HEK293T (cell line): Measurements from ENCODE around the gene BID.

Experiments
- CTCF ChIA-PET: fragments of 350-600 bp; formaldehyde crosslinking; extraction: SDS; loops from one replicate; lab custom pipeline; 2021; ENCODE audit warnings: antibody characterized with exemption, inconsistent platforms; lab: Yijun Ruan, JAX
- POLR2A ChIA-PET: fragments of 350-600 bp; formaldehyde crosslinking; extraction: SDS; loops from one replicate; lab custom pipeline; 2020; ENCODE audit warnings: antibody characterized with exemption, inconsistent platforms; lab: Yijun Ruan, JAX
- DNase-seq: peaks from one replicate; pipeline ENCODE4 v3.0.0; 2012; ENCODE audit warnings: mixed read lengths; ENCODE audit errors: extremely low spot score
- ARNT ChIP-seq: fragments of 450-650 bp; IDR thresholded peaks from 2 replicates; pipeline ENCODE4 v1.6.1; 2017; ENCODE audit warnings: mild to moderate bottlenecking
- BHLHE40 ChIP-seq: fragments of 450-650 bp; IDR thresholded peaks from 2 replicates; pipeline ENCODE4 v1.6.1; 2016; ENCODE audit warnings: mild to moderate bottlenecking, moderate library complexity, borderline replicate concordance
- CTBP1 ChIP-seq: fragments of 450-650 bp; IDR thresholded peaks from 2 replicates; pipeline ENCODE4 v1.6.1; 2016; ENCODE audit warnings: borderline replicate concordance
- ELF4 ChIP-seq: fragments of 450-650 bp; IDR thresholded peaks from 2 replicates; pipeline ENCODE4 v1.6.1; 2017; ENCODE audit warnings: antibody characterized with exemption
- FOXA1 ChIP-seq: fragments of 450-650 bp; IDR thresholded peaks from 2 replicates; pipeline ENCODE4 v1.6.1; 2016; ENCODE audit warnings: mild to moderate bottlenecking
- FOXK2 ChIP-seq: fragments of 450-650 bp; IDR thresholded peaks from 2 replicates; pipeline ENCODE4 v1.6.1; 2016; ENCODE audit warnings: mild to moderate bottlenecking
- FOXM1 ChIP-seq: fragments of 450-650 bp; IDR thresholded peaks from 2 replicates; pipeline ENCODE4 v1.6.1; 2017; ENCODE audit warnings: mild to moderate bottlenecking, borderline replicate concordance
- HDGF ChIP-seq: fragments of 450-650 bp; IDR thresholded peaks from 2 replicates; pipeline ENCODE4 v1.6.1; 2017; ENCODE audit warnings: antibody characterized with exemption, borderline replicate concordance
- L3MBTL2 ChIP-seq: fragments of 450-650 bp; conservative IDR thresholded peaks from 2 replicates; pipeline ENCODE4 v1.6.1; 2016; ENCODE audit warnings: mild to moderate bottlenecking
- LEF1 ChIP-seq: fragments of 450-650 bp; IDR thresholded peaks from 2 replicates; pipeline ENCODE4 v1.6.1; 2017; ENCODE audit warnings: mild to moderate bottlenecking, borderline replicate concordance
- NFRKB ChIP-seq: fragments of 450-650 bp; IDR thresholded peaks from 2 replicates; pipeline ENCODE4 v1.6.1; 2016; ENCODE audit warnings: mild to moderate bottlenecking, moderate library complexity
- PKNOX1 ChIP-seq: fragments of 450-650 bp; IDR thresholded peaks from 2 replicates; pipeline ENCODE4 v1.6.1; 2016
- SP1 ChIP-seq: fragments of 450-650 bp; IDR thresholded peaks from 2 replicates; pipeline ENCODE4 v1.6.1; 2017
- SUZ12 ChIP-seq: fragments of 450-650 bp; IDR thresholded peaks from 2 replicates; pipeline ENCODE4 v1.6.1; 2016; ENCODE audit warnings: mild to moderate bottlenecking
- TARDBP ChIP-seq: fragments of 450-650 bp; IDR thresholded peaks from 2 replicates; pipeline ENCODE4 v1.6.1; 2016
- ZNF384 ChIP-seq: fragments of 450-650 bp; IDR thresholded peaks from 2 replicates; pipeline ENCODE4 v1.6.1; 2016

The BID gene

GRCh38 chr22:17781319-17782031 lies 7.2 kb upstream of the BID start:
- TF ChIP-seq LEF1 (no peak), SUZ12 (no peak), BHLHE40 (no peak), SP1 (no peak), ARNT (no peak), FOXK2 (no peak), FOXA1 (no peak), PKNOX1 (no peak), ZNF384 (no peak), L3MBTL2 (no peak), CTBP1 (no peak), HDGF (no peak)
- CTCF ChIA-PET, result interaction anchor here (0.5 to 1.0 kb wide), 3 partner anchors 14 to 404 kb away, joined by 3 read pairs; no protein-coding TSS in a partner anchor
- DNase-seq, result no peak
- POLR2A ChIA-PET, result no interaction called here

GRCh38 chr22:17780741-17781318 lies 6.6 kb upstream of the BID start:
- DNase-seq, result no peak
- TF ChIP-seq ZNF384, result no peak
- TF ChIP-seq BHLHE40, result no peak
- no peak for TF ChIP-seq CTBP1
- no peak for TF ChIP-seq PKNOX1
- no peak for TF ChIP-seq SP1
- no peak for TF ChIP-seq ELF4
- TF ChIP-seq HDGF, result no peak
- no peak for TF ChIP-seq NFRKB
- TF ChIP-seq ARNT, result no peak
- no peak for TF ChIP-seq LEF1
- no peak for TF ChIP-seq TARDBP
- no peak for TF ChIP-seq FOXM1
- TF ChIP-seq SUZ12, result no peak
- TF ChIP-seq L3MBTL2, result no peak
- TF ChIP-seq FOXK2, result no peak
- TF ChIP-seq FOXA1, result no peak
- ChIA-PET CTCF (interaction anchor here (0.7 to 1.2 kb wide), 2 partner anchors 13 to 38 kb away, joined by 3 to 4 read pairs; no protein-coding TSS in a partner anchor), POLR2A (no interaction called here)

- TF ChIP-seq FOXA1, result no peak
- no peak for TF ChIP-seq PKNOX1
- no peak for TF ChIP-seq ELF4
- TF ChIP-seq SP1, result no peak
- TF ChIP-seq LEF1, result no peak
- no peak for TF ChIP-seq ARNT
- no peak for TF ChIP-seq NFRKB
- TF ChIP-seq BHLHE40, result no peak
- TF ChIP-seq TARDBP, result no peak
- TF ChIP-seq SUZ12, result no peak
- TF ChIP-seq L3MBTL2, result no peak
- TF ChIP-seq ZNF384, result no peak
- no peak for TF ChIP-seq HDGF
- no peak for TF ChIP-seq CTBP1
- DNase-seq, result no peak
- ChIA-PET CTCF (interaction anchor here (0.6 to 1.2 kb wide), 4 partner anchors 12 to 297 kb away, joined by 3 to 4 read pairs (median 3); partner anchors contain the start of gene PEX26), POLR2A (no interaction called here)
These were observed 6.0 kb upstream of the BID start for GRCh38 chr22:17780116-17780740.

- DNase-seq, result no peak
- TF ChIP-seq CTBP1 (no peak), L3MBTL2 (no peak), PKNOX1 (no peak), ARNT (no peak), NFRKB (no peak), FOXA1 (no peak), BHLHE40 (no peak), HDGF (no peak)
- ChIA-PET POLR2A (interaction anchor here (1.2 kb wide), 1 partner anchor 27 kb away, joined by 3 read pairs; no protein-coding TSS in a partner anchor), CTCF (interaction anchor here (0.6 to 1.2 kb wide), 4 partner anchors 13 to 298 kb away, joined by 3 to 4 read pairs (median 3); partner anchors contain the start of gene PEX26)
These were observed 5.2 kb upstream of the BID start for GRCh38 chr22:17779286-17780115.
